Suprapubic skin (tissue), 3 donors: Measurements from ENCODE around the gene RETSAT.

Experiments
- POLR2A ChIP-seq, 2 donors: fragments of 450-650 bp; IDR thresholded peaks; one replicate each; pipeline ENCODE4 v1.6.1; 2017; ENCODE audit warnings: antibody characterized with exemption in 2 of 2, mild to moderate bottlenecking in 2 of 2, moderate library complexity in 2 of 2
- TF ChIP-seq, protein P1 (sequence below), 2 donors: fragments of 200-600 bp in 1 of 2; fragments of 450-650 bp in 1 of 2; sonication (generic) in 1 of 2; IDR thresholded peaks; one replicate each; pipeline ENCODE4 v1.5.1; 2016 to 2019; ENCODE audit warnings: antibody characterized with exemption in 2 of 2, mild to moderate bottlenecking in 1 of 2, moderate library complexity in 1 of 2

DNA sequence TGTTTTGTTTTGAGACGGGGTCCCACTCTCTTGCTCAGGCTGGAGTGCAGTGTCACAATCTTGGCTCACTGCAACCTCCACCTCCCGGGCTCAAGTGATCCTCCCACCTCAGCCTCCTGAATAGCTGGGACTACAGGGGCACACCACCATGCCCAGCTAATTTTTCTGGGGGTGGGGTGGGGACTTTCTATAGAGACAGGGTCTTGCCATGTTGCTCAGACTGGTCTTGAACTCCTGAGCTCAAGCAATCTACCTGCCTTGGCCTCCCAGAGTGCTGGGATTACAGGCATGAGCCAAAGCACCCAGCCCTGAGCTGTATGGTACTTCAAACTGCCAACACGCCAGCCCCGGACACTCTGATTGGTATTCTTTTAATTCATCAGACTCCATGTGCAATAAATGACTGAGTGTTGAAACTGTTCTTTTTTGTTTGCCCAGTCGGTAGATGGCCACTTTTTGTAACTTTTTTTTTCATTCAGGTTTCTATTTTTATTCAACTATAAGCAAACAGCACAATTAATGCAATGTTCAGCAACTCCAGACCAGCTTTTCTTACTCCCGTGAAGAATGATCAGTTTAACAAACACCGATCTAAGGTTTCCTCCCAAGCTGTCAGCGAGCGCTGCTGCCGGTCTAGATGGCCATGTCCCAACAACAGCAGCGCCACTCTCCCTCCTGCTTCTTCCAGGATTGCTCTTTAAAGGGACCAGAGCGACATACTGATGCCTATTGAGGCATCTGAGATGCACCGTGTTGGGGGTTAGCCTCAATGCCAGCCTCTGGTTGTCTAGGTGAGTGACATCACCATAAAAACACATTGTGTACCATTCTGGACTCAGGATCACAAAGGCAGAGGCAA is 14.1 kb downstream of the RETSAT start:
- TF ChIP-seq, protein P1, sequence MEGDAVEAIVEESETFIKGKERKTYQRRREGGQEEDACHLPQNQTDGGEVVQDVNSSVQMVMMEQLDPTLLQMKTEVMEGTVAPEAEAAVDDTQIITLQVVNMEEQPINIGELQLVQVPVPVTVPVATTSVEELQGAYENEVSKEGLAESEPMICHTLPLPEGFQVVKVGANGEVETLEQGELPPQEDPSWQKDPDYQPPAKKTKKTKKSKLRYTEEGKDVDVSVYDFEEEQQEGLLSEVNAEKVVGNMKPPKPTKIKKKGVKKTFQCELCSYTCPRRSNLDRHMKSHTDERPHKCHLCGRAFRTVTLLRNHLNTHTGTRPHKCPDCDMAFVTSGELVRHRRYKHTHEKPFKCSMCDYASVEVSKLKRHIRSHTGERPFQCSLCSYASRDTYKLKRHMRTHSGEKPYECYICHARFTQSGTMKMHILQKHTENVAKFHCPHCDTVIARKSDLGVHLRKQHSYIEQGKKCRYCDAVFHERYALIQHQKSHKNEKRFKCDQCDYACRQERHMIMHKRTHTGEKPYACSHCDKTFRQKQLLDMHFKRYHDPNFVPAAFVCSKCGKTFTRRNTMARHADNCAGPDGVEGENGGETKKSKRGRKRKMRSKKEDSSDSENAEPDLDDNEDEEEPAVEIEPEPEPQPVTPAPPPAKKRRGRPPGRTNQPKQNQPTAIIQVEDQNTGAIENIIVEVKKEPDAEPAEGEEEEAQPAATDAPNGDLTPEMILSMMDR (IDR thresholded peaks at IDR 0.05) = no peak
- no peak for TF ChIP-seq POLR2A (IDR thresholded peaks at IDR 0.05)
